GM18498 (cell line): ENCODE data around the gene ATP6V1G2.

ENCODE experiments used
- ATAC-seq: cut with Tn5 transposase; IDR thresholded peaks from one replicate; pipeline ENCODE4 v1.9.1; 2021; ENCODE audit warnings: mild to moderate bottlenecking, moderate library complexity; ENCODE audit not compliant: unreplicated experiment

The ATP6V1G2 gene

DNA sequence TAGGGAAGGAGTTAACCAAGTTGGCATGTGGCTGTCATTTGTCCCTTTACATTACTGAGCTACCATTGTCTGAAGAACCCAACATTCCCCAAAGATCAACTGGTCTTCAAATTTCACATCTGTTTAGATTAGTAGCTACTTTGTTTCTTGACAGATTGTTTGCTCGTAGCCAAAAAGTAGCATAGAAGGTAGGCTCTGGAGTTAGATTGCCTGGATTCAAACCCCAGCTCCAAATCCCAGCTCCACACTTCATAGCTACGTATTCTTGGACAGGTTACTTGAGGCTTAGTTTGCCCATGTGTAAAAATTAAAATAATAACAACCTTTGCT, 2.1 kb upstream of the ATP6V1G2 start:
- ATAC-seq = no peak

DNA sequence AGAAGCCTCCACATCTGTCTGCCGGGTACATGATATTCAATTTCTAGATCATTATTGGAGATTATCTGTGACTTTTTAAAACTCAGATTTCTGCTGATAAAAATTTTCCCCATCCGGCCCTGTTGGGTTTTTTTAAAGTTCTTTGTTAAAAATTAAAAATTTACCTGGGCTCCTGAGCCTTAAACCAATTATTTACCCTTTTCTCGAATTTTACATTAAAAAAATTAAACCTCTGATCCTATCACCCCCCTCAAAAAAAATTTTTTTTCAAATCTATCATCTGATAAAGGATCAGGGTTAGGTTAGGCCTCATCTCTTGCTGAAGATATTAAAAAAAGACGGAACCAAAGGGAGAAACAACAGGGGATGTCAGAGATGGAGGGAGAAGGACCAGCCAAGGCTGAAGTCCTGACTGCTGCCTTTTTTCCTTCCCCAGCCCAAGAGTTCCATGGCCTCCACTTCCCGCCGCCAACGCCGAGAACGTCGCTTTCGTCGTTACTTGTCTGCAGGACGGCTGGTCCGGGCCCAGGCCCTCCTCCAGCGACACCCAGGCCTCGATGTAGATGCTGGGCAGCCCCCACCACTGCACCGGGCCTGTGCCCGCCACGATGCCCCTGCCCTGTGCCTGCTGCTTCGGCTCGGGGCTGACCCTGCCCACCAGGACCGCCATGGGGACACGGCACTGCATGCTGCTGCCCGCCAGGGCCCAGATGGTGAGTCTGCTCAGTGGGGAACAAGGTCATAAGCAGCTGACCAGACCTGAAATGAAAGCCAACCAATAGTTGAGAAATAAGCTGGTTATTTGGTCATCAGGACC, 1.5 kb upstream of the ATP6V1G2 start:
- no peak for ATAC-seq

GRCh38 chr6:31546958-31547726, 734 bp upstream of the ATP6V1G2 start, which contains the start of gene NFKBIL1:
NFKBIL1 (plus strand) TSS chr6:31547608; CDS start chr6:31547695, 87 bp downstream.
- peak; percentile 70 for ATAC-seq

- no peak for ATAC-seq
Measured at GRCh38 chr6:31545291-31545690, 1.1 kb downstream of the ATP6V1G2 start.

GRCh38 chr6:31544676-31545075, 1.7 kb downstream of the ATP6V1G2 start:
- ATAC-seq = no peak

- ATAC-seq = no peak
Measured at GRCh38 chr6:31543639-31544038, 2.8 kb downstream of the ATP6V1G2 start.

- ATAC-seq = peak; percentile 76
Measured at GRCh38 chr6:31541658-31542521, 4.5 kb downstream of the ATP6V1G2 start, which contains the start of gene DDX39B. DDX39B (minus strand) TSS chr6:31542003; CDS start chr6:31540532, 1,471 bp downstream.

DNA sequence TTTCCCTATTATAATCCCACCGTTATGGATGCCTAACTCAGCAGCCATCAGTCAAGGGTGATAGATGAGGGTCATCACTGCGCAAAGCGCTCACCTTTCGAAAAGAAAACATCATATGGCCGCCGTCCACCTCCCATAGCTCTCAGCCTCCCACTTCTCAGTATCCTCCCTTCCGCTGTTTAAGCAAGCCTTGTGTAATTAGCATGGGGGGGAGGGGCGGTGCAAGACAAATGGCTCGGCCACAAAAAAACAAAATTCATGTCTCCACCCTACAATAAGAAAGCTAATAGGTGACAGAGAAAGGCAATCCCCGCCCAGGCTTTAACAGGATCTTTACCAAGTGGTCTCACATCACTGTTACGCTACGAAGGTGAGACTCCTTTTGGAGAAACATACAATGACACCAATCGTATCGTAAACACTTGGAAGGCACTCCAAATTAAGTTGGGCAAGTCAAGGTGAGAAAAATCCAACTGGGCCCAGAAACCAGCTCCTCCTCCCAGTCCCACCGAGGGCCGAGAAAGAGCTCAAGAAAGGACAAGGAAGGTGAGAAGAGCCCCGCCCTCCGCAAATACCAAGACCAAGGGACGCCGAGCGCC, 5.2 kb downstream of the ATP6V1G2 start:
- peak; percentile 6 for ATAC-seq

DNA sequence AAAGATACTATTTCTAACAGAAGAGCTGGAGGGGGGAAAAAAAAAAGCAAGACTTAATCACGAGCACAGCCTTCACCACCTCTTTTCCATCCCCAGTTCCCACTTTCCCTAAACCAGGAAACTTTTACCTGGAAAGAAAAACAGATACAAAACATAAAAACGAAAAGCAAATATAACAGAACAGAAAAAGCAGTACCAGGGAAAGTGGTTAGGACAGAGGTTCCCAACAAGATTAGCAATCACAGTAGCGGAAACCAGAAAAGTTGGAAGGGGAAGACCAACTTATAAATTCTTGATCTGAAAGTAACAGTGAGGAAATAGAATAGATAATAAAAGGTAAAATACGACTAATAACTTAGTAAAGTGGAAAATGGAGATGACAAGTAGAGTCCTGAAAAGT, 5.8 kb downstream of the ATP6V1G2 start:
- ATAC-seq = no peak

GRCh38 chr6:31538805-31539400, 7.5 kb downstream of the ATP6V1G2 start:
- ATAC-seq = no peak

GRCh38 chr6:31535538-31536324, 10.7 kb downstream of the ATP6V1G2 start:
- no peak for ATAC-seq

DNA sequence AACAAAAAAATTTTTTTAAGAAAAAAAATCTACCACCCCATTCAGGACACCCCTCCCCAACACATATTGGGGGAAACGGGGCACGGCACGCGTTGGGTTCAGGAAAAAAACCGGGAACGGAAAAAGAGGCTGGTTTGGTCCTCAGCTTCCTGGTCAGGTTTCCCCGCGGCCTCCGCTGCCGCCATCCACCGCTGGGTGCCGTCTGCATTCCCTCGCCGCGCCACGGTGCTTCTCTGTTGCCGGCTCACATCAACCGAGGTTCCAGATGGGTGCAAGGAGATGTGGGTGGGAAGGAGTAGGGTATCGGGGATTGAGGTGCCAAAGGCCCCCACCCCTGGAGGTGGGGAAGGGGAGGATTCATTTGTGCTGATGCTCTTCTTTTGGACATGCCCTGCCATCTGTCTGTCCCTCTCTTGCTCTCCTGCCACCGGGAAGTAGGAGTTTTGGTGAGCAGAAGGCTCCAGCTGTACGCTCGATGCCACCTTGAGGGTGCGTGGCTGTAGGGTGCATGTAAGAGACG, 11.8 kb downstream of the ATP6V1G2 start:
- no peak for ATAC-seq

DNA sequence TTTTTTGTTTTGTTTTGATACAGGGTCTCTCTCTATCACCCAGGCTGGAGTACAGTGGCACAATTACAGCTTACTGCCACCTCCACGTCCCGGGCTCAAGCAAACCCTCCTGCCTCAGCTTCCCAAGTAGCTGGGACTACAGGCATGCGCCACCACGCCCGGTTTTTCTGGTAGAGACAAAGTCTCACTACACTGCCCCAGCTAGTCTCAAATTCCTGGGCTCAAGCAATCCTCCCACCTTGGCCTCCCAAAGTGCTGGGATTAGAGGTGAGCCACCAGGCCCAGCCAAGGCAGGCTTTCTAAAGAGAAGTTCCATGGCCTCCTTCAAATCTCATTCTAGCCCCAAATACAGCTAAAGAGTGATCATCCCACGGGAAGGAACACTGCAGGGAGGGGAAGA, 12.4 kb downstream of the ATP6V1G2 start:
- ATAC-seq = no peak

GRCh38 chr6:31533455-31533841, 13.0 kb downstream of the ATP6V1G2 start:
- no peak for ATAC-seq

- no peak for ATAC-seq
Measured at GRCh38 chr6:31532644-31533454, 13.6 kb downstream of the ATP6V1G2 start.

DNA sequence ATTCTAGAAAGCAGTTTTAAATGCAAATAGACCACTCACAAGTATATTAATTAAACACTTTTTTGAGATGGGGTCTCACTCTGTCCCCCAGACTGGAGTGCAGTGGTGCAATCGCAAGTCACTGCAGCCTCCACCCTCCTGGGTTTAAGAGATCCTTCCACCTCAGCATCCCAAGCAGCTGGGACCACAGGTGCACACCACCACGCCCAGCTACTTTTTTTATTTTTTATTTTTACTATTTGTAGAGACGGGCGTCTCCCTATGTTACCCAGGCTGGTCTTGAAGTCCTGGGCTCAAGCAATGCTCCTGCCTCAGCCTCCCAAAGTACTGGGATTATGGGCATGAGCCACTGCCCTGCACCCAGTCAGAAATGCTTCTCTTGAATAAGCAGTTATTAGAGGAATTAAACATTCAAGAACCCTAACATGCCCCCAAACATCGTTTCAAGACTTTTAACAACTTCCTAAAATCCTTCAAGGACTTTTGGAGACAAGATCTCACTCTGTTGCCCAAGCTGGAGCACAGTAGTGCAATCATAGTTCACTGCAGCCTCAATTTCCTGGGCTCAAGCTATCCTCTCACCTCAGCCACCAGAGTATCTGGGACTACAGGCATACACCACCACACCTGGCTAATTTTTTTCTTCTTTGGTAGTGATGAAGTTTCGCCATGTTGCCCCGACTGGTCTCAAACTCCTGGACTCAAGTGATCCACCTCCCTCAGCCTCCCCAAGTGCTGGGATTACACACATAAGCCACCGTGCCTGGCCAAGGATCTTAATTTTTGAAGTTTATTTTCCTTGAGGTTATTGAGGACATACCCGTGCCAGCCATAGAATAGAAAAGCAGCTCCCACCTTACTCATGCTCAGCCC, 14.4 kb downstream of the ATP6V1G2 start:
- ATAC-seq = no peak

GRCh38 chr6:31531162-31531561, 15.2 kb downstream of the ATP6V1G2 start:
- no peak for ATAC-seq

DNA sequence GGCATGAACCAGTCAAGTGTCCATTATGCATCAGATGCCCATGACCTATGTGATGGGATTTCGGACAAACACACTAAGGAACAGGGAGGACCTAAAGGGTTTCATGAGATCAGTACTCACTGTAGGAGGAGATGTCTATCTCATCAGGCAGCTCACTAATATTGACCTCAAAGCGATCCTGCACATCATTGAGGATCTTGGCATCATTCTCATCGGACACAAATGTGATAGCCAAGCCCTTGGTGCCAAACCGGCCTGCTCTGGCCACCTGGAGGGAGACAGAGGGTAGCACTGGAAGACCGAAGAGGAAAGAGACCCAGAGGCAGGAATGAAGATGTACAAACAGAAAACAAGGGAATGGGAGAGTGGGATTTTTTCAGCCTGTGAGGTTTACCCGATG, 15.7 kb downstream of the ATP6V1G2 start:
- ATAC-seq = no peak
